Activated gamma-delta T cell treated with anti-CD3 and anti-CD28 coated beads, Interleukin-2, amount 50 U/mL, for 16 hours (primary cell): Measurements from ENCODE around the gene KRTAP5-2.
A peak's percentile ranks its signal among the peaks of the same experiment; 100 is the strongest.
"Not testable (repeated sequence)": the region's sequence is repeated elsewhere in the genome, so short reads cannot be mapped to it uniquely, and the experiment has no call there.

Experiments used
- DNase-seq: peaks from one replicate; pipeline ENCODE4 v3.0.0-alpha.2; 2020; ENCODE audit warnings: low read depth

The KRTAP5-2 gene

DNA sequence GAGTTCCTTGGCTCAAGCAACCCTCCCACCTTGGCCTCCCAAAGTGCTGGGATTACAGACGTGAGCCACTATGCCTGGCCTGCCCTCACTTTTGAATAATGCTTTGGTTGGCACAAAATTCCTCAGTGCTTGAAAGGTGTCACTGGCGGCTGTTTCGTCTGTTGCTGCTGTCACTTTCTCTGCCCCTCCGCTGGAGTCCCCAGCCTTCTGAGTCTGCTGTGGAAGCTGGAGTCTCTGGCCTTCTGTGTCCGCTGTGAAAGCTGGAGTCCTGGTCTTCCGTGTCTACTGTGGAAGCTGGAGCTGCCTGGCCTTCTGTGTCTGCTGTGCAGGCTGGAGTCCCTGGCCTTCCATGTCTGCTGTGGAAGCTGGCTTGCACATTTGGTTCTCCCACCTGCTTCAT lies 8.1 kb downstream of the KRTAP5-2 start:
- DNase-seq, result no peak

- DNase-seq, result not testable (repeated sequence)
Measured at GRCh38 chr11:1589191-1589963, 8.7 kb downstream of the KRTAP5-2 start.

GRCh38 chr11:1586699-1587098 lies 11.4 kb downstream of the KRTAP5-2 start:
- no peak for DNase-seq

DNA sequence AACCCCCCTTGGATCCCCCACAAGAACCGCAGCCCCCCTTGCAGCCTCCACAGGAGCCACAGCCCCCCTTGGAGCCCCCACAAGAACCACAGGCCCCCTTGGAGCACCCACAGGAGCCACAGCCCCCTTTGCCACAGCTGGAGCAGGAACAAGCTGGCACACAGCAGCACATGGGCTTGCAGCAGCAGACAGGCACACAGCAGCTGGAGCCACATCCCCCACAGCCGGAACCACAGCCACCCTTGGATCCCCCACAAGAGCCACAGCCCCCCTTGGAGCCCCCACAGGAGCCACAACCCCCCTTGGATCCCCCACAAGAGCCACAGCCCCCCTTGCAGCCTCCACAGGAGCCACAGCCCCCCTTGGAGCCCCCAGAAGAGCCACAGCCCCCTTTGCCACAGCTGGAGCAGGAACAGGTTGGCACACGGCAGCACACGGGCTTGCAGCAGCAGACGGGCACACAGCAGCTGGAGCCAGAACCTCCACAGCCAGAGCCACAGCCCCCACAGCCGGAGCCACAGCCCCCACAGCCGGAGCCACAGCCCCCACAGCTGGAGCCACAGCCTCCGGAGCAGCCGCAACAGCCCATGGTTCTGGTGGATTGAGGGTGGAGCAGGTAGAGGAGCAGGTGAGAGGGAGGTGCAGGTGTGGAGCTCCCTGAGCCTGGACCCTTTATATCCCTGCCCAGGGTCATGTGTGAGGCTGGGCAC lies 13.3 kb downstream of the KRTAP5-2 start, which contains the start of gene KRTAP5-1:
Gene KRTAP5-1, minus strand, starts transcription at position 623 of the 710 bp plus-strand sequence. Its CDS starts 34 bp downstream, at position 589.
- DNase-seq, result not testable (repeated sequence)

DNA sequence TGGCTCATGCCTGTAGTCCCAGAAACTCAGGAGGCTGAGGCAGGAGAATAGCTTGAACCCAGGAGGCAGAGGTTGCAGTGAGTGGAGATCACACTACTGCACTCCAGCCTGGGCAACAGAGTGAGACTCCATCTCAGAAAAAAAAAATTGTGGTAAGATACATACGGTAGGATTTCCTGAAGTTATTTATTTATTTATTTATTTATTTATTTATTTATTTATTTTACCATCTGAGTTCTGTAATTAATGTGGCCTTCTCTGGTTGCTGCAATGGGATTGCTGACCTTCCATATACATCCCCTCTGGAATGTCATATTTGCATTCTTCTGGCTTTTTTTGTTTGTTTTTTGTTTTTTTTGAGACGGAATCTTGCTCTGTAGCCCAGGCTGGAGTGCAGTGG lies 15.2 kb downstream of the KRTAP5-2 start:
- DNase-seq, result not testable (repeated sequence)

GRCh38 chr11:1581976-1582375 lies 16.1 kb downstream of the KRTAP5-2 start:
- no peak for DNase-seq

DNA sequence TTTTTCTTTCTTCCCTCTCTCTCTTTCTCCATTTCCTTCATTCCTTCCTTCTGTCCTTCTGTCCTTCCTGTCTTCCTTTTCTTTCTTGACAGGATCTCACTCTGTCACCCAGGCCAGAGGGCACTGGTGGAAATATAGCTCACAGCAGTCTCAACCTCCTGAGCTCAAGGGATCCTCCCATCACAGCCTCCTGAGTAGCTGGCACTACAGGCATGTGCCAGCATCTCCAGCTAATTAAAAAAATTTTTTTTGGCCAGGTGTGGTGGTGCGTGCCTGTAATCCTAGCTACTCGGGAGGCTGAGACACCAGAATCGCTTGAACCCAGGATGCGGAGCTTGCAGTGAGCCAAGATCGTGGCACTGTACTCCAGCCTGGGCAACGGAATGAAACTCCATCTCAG lies 21.3 kb downstream of the KRTAP5-2 start:
- DNase-seq, result no peak

DNA sequence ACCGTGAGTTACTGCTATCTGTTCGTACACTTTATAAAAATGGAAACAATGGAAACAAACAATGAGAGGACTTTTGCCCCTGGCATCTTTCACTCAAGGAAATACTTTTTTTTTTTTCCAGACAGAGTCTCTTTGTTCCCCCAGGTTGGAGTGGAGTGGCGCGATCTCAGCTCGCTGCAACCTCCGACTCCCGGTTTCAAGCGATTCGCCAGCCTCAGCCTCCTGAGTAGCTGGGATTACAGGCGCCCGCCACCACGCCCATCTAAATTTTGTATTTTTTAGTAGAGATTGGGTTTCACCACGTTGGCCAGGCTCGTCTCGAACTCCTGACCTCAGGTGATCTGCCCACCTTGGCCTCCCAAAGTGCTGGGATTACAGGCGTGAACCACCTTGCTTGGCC lies 22.3 kb downstream of the KRTAP5-2 start:
- not testable (repeated sequence) for DNase-seq

- no peak for DNase-seq
Measured at GRCh38 chr11:1574933-1575242, 23.2 kb downstream of the KRTAP5-2 start.

DNA sequence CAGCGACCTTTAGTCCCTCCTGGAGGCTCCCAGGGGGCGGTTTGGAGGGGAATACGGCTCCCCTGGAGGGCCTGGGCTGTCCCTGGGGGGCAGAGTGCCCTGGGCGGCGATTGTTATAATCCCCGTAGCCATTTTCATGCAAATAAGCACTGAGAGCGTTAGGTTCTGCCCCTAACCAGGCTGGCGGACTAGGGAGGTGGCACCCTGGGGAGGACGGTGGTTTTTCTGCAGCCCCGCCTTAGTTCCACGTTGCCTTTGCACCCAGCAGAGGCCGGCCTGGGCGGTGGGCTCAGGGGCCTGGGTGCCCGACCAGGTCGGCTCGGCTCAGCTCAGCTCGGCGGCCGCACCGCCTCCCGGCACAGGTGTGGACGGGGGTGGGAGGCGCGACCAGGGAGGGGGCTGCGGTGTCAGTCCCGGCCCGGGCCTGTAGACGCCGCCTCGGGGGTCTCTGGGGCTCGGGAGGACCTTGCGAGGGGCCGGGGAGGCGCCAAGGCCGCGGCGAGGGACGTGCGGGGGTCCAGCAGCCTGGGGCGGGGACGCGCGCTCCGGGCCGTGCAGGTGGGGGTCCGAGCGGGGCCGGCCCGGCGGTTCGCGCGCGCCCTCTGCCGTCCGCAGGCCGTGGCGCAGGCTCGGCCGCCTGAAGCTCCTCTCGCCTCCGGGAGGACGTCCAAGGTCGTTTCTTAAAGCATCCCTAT lies 23.7 kb downstream of the KRTAP5-2 start:
- DNase-seq, result peak; percentile 42

DNA sequence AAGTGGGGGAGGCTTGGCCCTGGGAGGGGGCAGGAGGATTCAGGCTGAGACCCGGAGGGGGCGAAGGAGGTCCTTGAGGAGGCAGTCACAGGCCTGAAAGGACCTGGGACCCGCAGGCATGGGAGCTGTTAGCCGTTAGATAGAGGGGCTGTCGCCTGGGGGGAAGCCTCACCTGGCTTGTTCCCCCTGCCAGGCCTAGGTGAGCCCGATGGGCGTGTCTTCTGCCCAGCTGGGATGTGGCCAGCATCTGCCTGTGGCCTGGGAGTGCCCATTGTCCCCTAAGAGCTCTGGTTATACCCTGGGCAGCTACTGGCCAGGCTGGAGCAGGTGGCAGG lies 24.2 kb downstream of the KRTAP5-2 start:
- DNase-seq, result no peak

- DNase-seq, result no peak
Measured at GRCh38 chr11:1573077-1573902, 24.8 kb downstream of the KRTAP5-2 start.

GRCh38 chr11:1572197-1573076 lies 25.7 kb downstream of the KRTAP5-2 start, which contains the start of gene DUSP8:
DUSP8 (minus strand) TSS chr11:1572271; CDS start chr11:1565826, 6,445 bp downstream.
- peak; percentile 90 for DNase-seq

GRCh38 chr11:1571760-1572196 lies 26.3 kb downstream of the KRTAP5-2 start:
- DNase-seq, result no peak

GRCh38 chr11:1570896-1571759 lies 27.0 kb downstream of the KRTAP5-2 start:
- DNase-seq, result no peak

- DNase-seq, result no peak
Measured at GRCh38 chr11:1570531-1570895, 27.6 kb downstream of the KRTAP5-2 start.

GRCh38 chr11:1570001-1570453 lies 28.1 kb downstream of the KRTAP5-2 start:
- no peak for DNase-seq

DNA sequence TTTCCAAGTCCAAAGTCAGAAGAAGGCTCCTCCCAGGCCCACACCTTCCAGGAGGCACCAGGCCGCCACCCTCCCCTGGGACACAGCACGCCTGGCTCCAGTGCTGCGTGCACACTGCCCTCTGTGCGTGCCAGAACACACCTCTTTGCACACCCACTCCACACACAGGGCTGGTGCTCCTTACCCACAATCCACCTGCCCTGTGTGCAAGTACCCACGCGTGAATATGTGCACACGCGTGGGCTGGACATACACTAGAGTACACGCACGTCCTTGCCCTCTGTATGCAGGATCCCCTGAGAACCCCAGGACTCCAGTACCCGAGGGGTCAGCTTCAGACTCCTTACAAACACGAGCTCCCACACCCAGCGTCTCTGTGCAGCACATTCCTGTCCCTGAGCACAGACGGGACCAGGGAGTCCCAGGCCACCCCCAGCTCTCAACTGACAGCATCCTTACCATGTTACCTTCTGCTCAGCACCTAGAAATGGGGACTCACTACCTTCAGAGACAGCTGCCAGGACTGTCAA lies 28.8 kb downstream of the KRTAP5-2 start:
- DNase-seq, result no peak

DNA sequence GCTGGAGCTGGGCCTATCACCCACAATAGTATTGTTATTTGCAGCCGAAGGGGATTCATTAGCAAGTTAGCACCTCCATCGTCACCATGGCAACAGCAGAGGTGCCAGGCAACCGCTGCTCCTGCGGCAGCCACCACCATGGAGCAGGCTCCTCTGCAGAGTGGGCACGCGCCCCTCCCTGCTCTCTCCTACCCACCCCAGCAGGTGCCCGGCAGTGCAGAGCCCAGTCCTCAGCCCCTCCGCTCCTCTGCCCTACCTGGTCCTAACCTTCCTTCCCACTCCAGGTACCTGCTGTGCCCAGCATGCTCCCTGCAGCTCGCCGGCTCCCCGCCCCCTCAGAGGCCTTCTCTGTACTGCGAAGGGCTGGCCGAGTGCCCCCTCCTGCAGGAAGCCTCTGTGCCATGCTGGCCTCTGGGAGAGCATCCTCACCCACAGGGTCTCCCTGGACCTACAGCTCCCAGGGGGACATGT lies 29.6 kb downstream of the KRTAP5-2 start:
- DNase-seq, result peak; percentile 36

DNA sequence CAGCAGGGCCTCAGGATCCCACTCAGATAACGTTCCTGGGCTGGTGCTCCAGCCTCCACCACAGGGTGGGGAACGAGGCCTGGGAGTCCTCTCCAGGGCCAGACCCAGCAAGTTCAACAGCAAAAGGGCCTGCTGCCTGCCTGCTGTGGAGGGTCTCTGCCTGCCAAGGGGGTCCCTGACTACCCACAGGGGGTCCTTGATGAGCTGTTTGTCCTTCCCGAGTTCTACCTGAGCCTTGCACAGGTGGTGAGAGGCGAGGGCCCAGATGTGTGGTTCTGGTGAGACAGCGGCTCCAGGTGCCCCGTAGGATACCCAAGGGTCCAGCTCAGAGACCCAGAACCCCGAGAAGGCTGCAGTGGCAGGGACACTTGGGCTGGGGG lies 30.4 kb downstream of the KRTAP5-2 start:
- no peak for DNase-seq
